ENCODE results near the gene DCLK2.

The DCLK2 gene

GRCh38 chr4:150280975-150281374 lies 202.7 kb downstream of the DCLK2 start:
- in situ Hi-C loops (cut with MboI; ENCODE audit: low pct_unique_long_range_greater_than_20kb, low sequenced_read_pairs) = loop anchor here (25.0 kb wide), 1 partner anchor 581 kb away; no protein-coding TSS in a partner anchor
- DNase-seq = no peak

DNA sequence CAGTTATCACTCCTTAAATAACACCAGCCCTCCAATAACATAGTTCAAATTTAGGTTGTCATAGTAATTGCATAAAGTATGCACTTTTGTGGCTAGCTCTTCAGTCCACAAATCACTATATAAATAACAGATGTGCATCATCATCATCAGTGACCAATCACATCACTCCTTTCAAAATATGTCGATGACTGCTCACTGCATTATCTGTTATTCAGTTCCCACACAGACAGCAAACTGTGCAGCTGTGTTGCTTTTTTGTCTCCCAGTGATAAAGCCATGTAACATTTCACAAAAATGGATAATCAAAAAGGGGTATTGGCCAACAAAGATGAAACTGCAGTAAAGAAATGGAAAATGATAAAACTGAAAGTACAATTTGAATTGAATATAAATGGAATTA lies 205.4 kb downstream of the DCLK2 start:
- in situ Hi-C loops (cut with MboI; ENCODE audit: low pct_unique_long_range_greater_than_20kb, low sequenced_read_pairs) = loop anchor here (25.0 kb wide), 1 partner anchor 579 kb away; no protein-coding TSS in a partner anchor
- no peak for DNase-seq

DNA sequence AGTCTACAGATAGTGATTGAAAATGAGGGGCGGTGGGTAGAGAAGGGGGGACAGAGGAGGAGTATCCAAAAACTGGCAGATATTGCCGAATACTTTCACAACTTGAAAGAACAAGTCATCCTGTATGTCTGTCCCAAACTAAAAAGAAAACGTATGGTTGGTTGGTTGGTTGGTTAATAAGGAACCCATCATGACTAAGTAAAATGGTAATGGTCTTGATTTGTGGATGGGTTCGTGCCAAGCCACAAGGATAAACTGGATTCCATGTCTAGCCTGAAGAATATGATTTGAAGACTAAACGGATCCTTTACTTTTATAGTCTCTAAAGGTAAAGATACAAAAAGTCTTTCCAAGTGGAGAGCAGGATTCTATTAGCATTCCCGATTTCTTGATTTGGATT lies 208.4 kb downstream of the DCLK2 start:
- in situ Hi-C loops (cut with MboI; ENCODE audit: low pct_unique_long_range_greater_than_20kb, low sequenced_read_pairs) = loop anchor here (25.0 kb wide), 1 partner anchor 576 kb away; no protein-coding TSS in a partner anchor
- DNase-seq = no peak

- in situ Hi-C loops (cut with MboI; ENCODE audit: low pct_unique_long_range_greater_than_20kb, low sequenced_read_pairs) = loop anchor here (25.0 kb wide), 1 partner anchor 573 kb away; no protein-coding TSS in a partner anchor
Observed at GRCh38 chr4:150289198-150289597, 211.0 kb downstream of the DCLK2 start.

DNA sequence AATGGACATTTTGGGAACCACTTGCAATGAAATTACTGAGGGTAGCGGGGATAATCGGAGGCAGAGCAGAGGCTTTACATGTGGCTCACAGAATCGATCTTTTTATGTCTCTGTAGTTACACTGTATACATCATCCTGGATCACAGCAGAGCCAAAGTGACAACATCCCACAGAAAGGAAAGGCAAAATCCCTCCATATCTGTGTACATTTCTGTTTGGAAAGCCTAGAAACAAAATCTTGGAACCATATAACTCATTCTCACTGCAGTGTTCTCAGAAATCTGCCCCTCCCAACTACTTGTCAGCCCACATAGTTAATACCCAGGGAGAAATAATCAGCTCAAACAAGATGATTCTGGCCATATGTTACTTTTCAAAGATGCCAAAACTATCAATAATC lies 211.6 kb downstream of the DCLK2 start:
- in situ Hi-C loops (cut with MboI; ENCODE audit: low pct_unique_long_range_greater_than_20kb, low sequenced_read_pairs) = loop anchor here (25.0 kb wide), 1 partner anchor 572 kb away; no protein-coding TSS in a partner anchor

More at GRCh38 chr4:150289198-150289597, 211.0 kb downstream of the DCLK2 start:
- no peak for DNase-seq

GRCh38 chr4:150297861-150298474 lies 219.7 kb downstream of the DCLK2 start:
- in situ Hi-C loops (cut with MboI; ENCODE audit: low pct_unique_long_range_greater_than_20kb, low sequenced_read_pairs) = loop anchor here (25.0 kb wide), 1 partner anchor 564 kb away; no protein-coding TSS in a partner anchor
- DNase-seq = peak; percentile 37

More for the DNA sequence above, 211.6 kb downstream of the DCLK2 start:
- no peak for DNase-seq

- in situ Hi-C loops (cut with MboI; ENCODE audit: low pct_unique_long_range_greater_than_20kb, low sequenced_read_pairs) = loop anchor here (25.0 kb wide), 1 partner anchor 562 kb away; no protein-coding TSS in a partner anchor
Observed at GRCh38 chr4:150299816-150300215, 221.6 kb downstream of the DCLK2 start.

GRCh38 chr4:150302553-150302952 lies 224.3 kb downstream of the DCLK2 start:
- in situ Hi-C loops (cut with MboI; ENCODE audit: low pct_unique_long_range_greater_than_20kb, low sequenced_read_pairs) = no loop called here
- peak; percentile 45 for DNase-seq

More at GRCh38 chr4:150299816-150300215, 221.6 kb downstream of the DCLK2 start:
- DNase-seq = no peak

- in situ Hi-C loops (cut with MboI; ENCODE audit: low pct_unique_long_range_greater_than_20kb, low sequenced_read_pairs) = no loop called here
- DNase-seq = no peak
Observed at GRCh38 chr4:150305995-150306394, 227.8 kb downstream of the DCLK2 start.

DNA sequence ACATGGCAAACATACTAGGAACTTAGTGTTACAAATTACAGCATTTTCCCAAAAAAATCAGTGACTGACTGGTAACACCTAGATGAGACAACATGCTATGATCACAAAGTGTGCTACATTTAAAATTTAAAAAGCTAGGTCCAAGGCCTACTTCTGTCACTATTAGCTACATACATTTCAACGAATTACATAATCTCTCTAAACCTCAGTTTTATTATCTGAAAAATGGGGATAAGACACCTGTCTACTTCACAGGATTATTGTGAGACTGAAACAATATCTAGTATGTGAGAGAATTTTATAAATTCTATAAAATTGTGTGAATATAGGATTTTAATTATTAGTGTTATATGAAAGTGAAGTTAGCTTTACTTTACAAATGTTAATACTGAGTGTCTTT lies 228.5 kb downstream of the DCLK2 start:
- no peak for DNase-seq
- in situ Hi-C loops (cut with MboI; ENCODE audit: low pct_unique_long_range_greater_than_20kb, low sequenced_read_pairs) = no loop called here

All from KBM-7 (cell line).